ENCODE measurements around the gene DHRS3.

DHRS3 gene

DNA sequence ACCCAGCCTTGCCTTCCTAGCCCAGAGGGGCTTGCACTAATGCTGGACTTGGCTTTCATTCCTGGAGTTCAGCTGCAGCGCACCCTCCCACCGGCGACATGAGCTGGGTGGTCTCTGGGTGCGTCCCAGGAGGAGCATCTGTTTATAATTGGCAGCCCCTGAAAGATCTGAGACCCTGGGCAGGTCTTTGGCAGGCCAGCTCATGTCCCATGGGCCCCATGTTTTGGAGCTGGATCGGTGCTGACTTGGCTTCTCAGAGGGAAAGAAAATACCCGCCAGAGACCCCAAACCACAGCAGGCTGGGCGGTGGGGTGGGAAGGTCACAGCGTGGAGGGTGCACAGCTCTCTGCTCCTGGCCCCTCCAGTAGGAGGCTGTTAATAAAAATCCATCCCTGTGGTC, 29.3 kb downstream of the DHRS3 start:
- H3K27me3 ChIP-seq (replicated peaks; ENCODE audit: control insufficient read depth, insufficient read depth, low read length), result peaks cover 1% of the 10 kb centered on the region; the same call in 1 of the 2 replicates
- no peak for DNase-seq (ENCODE audit: extremely low read depth, insufficient read length)
- H3K4me3 ChIP-seq (replicated peaks; ENCODE audit: low read depth, low read length), result no peak overlapping the region
- no peaks in the 10 kb centered on the region for H3K36me3 ChIP-seq (ENCODE audit: control insufficient read depth, insufficient read depth, low read length)
- TF ChIP-seq, protein P1, sequence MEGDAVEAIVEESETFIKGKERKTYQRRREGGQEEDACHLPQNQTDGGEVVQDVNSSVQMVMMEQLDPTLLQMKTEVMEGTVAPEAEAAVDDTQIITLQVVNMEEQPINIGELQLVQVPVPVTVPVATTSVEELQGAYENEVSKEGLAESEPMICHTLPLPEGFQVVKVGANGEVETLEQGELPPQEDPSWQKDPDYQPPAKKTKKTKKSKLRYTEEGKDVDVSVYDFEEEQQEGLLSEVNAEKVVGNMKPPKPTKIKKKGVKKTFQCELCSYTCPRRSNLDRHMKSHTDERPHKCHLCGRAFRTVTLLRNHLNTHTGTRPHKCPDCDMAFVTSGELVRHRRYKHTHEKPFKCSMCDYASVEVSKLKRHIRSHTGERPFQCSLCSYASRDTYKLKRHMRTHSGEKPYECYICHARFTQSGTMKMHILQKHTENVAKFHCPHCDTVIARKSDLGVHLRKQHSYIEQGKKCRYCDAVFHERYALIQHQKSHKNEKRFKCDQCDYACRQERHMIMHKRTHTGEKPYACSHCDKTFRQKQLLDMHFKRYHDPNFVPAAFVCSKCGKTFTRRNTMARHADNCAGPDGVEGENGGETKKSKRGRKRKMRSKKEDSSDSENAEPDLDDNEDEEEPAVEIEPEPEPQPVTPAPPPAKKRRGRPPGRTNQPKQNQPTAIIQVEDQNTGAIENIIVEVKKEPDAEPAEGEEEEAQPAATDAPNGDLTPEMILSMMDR (IDR thresholded peaks at IDR 0.05; ENCODE audit: insufficient read depth, low read length, poor library complexity, severe bottlenecking), result no peak

DNA sequence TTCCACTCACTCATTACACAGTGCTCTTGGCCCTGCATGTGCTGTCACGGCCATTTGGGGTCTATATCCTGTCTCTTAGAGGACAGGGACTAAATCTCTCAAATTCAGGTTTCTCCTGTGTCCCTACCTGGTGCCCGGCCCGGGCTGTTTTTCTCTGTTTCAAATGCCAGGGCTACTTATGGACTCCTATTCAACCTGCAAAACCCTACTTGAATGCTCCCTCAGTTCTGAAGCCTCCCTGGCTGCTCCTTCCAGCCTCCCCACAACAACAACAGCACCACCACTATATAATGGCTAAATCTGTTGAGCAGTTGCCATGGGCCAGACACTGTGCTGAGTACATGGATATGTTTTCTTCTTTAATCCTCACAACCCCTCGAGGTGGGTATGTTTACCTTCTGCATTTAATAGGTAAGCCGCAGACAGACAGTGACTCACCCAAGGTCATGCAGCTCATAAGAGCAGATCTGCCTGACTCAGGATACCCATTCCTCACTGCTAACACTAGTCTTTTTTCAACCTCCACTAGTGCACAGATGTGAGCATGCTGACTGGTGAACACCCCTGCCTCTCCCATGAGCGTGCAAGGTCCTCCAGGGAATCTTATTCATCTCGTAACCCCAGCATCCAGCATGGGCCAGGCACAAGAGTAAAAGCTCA, 29.9 kb downstream of the DHRS3 start:
- Histone ChIP-seq H3K36me3 (ENCODE audit: control insufficient read depth, insufficient read depth, low read length) (no peaks in the 10 kb centered on the region), H3K27me3 (replicated peaks; ENCODE audit: control insufficient read depth, insufficient read depth, low read length) (peaks cover 1% of the 10 kb centered on the region; the same call in 1 of the 2 replicates), H3K4me3 (replicated peaks; ENCODE audit: low read depth, low read length) (no peak overlapping the region)
- TF ChIP-seq, protein P1 (IDR thresholded peaks at IDR 0.05; ENCODE audit: insufficient read depth, low read length, poor library complexity, severe bottlenecking), result no peak
- no peak for DNase-seq (ENCODE audit: extremely low read depth, insufficient read length)

DNA sequence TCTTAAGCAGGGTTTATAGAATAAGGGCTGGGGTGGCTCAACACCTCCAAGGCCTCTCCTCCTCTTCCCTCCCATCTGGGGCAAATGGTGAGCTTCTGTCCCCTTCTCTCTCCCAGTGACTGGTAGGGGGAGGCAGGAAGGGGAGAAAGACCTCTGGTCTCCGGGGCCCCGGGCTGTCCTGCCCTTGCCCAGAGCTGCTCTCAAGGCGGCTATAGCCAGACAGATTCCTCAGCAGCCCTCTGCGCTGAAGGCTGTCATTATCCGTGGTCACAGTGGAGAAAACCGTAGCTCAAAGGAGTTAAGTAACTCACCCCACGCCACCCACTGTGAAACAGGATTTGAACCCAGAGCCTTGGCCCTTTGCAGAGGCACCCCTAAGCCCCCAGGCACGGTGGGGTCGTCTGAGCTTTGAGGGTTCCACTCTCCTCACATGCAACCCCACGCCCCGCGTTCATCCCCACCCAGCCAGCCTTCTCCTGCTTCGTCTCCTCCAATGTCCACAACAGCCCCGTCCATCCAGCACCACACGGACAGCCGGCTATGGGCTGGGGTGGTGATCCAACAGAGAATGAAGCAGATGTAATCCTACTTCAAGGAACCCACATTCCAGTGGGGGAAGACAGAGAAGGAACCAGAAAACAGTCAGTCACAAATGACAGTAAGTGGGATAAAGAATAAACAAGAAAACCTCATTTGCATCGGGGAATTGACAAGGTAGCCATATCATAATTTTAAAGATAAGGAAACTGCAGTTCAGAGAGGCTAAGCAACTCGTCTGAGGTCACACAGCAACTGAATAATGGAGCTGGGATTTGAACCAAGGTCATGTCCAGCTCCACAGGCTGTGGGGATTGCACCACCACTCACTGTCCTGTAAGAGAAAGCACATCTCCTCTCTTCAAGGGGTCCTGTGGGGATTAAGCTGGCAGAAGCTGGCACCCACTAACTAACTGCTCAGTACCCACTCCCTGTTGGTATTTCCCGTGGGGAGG, 31.8 kb downstream of the DHRS3 start:
- Histone ChIP-seq H3K4me3 (replicated peaks; ENCODE audit: low read depth, low read length) (no peak overlapping the region), H3K27me3 (replicated peaks; ENCODE audit: control insufficient read depth, insufficient read depth, low read length) (0 out of 2 replicates have a peak, but pooled peaks cover 1% of the 10 kb centered on the region), H3K36me3 (ENCODE audit: control insufficient read depth, insufficient read depth, low read length) (no peaks in the 10 kb centered on the region)
- no peak for DNase-seq (ENCODE audit: extremely low read depth, insufficient read length)
- TF ChIP-seq, protein P1 (IDR thresholded peaks at IDR 0.05; ENCODE audit: insufficient read depth, low read length, poor library complexity, severe bottlenecking), result no peak

DNA sequence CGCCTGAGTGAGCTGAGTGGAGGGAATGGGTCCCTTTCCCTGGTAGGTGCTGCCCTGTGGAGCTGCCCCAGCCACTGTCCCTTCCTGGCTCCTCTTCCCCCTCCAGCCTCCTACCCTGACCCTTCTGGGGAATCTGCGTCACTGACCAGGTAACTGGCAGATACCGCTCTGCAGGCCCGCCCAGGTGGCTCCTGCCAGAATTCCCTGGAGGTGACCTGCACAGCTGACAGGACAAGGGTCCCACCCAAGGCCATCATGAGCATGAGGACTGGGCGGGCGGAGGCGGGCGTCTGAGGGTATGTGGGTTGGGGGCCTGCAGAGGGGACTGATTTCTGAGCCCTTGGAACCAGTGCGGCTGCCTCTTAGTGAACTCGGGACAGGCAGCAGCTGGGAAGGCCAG, 32.5 kb downstream of the DHRS3 start:
- TF ChIP-seq, protein P1 (IDR thresholded peaks at IDR 0.05; ENCODE audit: insufficient read depth, low read length, poor library complexity, severe bottlenecking), result no peak
- Histone ChIP-seq H3K4me3 (replicated peaks; ENCODE audit: low read depth, low read length) (no peak overlapping the region), H3K36me3 (ENCODE audit: control insufficient read depth, insufficient read depth, low read length) (no peaks in the 10 kb centered on the region), H3K27me3 (replicated peaks; ENCODE audit: control insufficient read depth, insufficient read depth, low read length) (0 out of 2 replicates have a peak, but pooled peaks cover 1% of the 10 kb centered on the region)
- DNase-seq (ENCODE audit: extremely low read depth, insufficient read length), result no peak

DNA sequence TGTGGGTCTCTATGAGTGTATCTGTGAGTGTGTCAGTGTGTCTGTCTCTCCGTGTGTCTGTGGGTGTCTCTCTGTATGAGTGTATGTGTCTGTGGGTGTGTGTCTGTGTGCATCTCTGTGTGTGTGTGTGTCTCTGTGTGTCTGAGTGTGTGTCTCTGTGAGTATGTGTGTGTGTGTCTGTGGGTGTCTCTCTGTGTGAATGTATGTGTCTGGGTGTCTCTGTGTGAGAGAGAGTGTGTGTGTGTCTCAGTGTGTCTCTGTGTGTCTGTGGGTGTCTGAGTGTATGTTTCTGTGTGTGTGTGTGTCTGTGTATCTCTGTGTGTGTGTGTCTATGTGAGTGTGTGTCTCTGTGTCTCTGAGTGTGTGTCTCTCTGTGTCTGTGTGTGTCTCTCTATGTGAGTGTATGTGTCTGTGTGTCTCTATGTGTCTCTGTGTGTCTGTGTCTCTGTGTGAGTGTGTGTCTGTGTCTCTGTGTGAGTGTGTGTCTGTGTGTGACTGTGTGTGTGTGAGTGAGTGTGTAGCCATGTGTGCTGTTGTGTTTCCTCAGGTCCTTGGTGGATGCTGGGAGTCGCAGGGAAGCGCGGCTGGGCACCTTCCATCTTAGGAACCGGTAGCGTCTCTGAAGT, 33.0 kb downstream of the DHRS3 start:
- Histone ChIP-seq H3K27me3 (replicated peaks; ENCODE audit: control insufficient read depth, insufficient read depth, low read length) (0 out of 2 replicates have a peak, but pooled peaks cover 1% of the 10 kb centered on the region), H3K4me3 (replicated peaks; ENCODE audit: low read depth, low read length) (no peak overlapping the region), H3K36me3 (ENCODE audit: control insufficient read depth, insufficient read depth, low read length) (no peaks in the 10 kb centered on the region)
- TF ChIP-seq, protein P1 (IDR thresholded peaks at IDR 0.05; ENCODE audit: insufficient read depth, low read length, poor library complexity, severe bottlenecking), result no peak
- DNase-seq (ENCODE audit: extremely low read depth, insufficient read length), result no peak
